Erythroblast (primary cell): ENCODE data around the gene CLEC11A.

ENCODE experiments used
- DNase-seq, 2 experiments: peaks; one replicate each; lab custom pipeline; 2025; lab: John Stamatoyannopoulos, UW
- GATA1 ChIP-seq: IDR thresholded peaks from 2 replicates; pipeline ENCODE4 v1.6.1; 2011; ENCODE audit warnings: low read depth, mild to moderate bottlenecking, control low read depth, low read length, moderate library complexity
- POLR2A ChIP-seq: IDR thresholded peaks from 2 replicates; pipeline ENCODE4 v1.6.1; 2011; ENCODE audit warnings: mild to moderate bottlenecking, low read length

The CLEC11A gene

GRCh38 chr19:50723069-50723468 is at the start of gene CLEC11A:
TSS of gene CLEC11A (plus strand) at chr19:50723364. CDS start at chr19:50723526, 162 bp downstream.
- no peak for DNase-seq
- TF ChIP-seq POLR2A (no peak), GATA1 (no peak)

GRCh38 chr19:50676625-50677197 is 46.5 kb upstream of the CLEC11A start:
- TF ChIP-seq POLR2A (no peak), GATA1 (no peak)
- DNase-seq, result no peak

- TF ChIP-seq GATA1 (no peak), POLR2A (no peak)
- no peak for DNase-seq
Measured at GRCh38 chr19:50677636-50678035, 45.5 kb upstream of the CLEC11A start.

GRCh38 chr19:50678323-50678722 is 44.8 kb upstream of the CLEC11A start:
- no peak for TF ChIP-seq POLR2A
- TF ChIP-seq GATA1, result no peak
- DNase-seq, result no peak

GRCh38 chr19:50679177-50680125 is 43.7 kb upstream of the CLEC11A start:
- TF ChIP-seq POLR2A (no peak), GATA1 (no peak)
- DNase-seq, result peak; percentile 80 to 88

GRCh38 chr19:50686310-50687032 is 36.7 kb upstream of the CLEC11A start:
- no peak for DNase-seq
- no peak for TF ChIP-seq POLR2A
- no peak for TF ChIP-seq GATA1

- TF ChIP-seq POLR2A, result no peak
- TF ChIP-seq GATA1, result no peak
- no peak for DNase-seq
Measured at GRCh38 chr19:50688766-50689165, 34.4 kb upstream of the CLEC11A start.

GRCh38 chr19:50690439-50690838 is 32.7 kb upstream of the CLEC11A start:
- TF ChIP-seq POLR2A, result no peak
- TF ChIP-seq GATA1, result no peak

GRCh38 chr19:50693064-50693975 is 29.8 kb upstream of the CLEC11A start:
- DNase-seq, result no peak
- TF ChIP-seq POLR2A, result no peak
- TF ChIP-seq GATA1, result no peak

More at GRCh38 chr19:50690439-50690838, 32.7 kb upstream of the CLEC11A start:
- DNase-seq, result no peak

- DNase-seq, result no peak
- no peak for TF ChIP-seq POLR2A
- no peak for TF ChIP-seq GATA1
Measured at GRCh38 chr19:50694815-50695145, 28.4 kb upstream of the CLEC11A start.

- peak; percentile 29 to 43 for DNase-seq
- TF ChIP-seq POLR2A (no peak), GATA1 (no peak)
Measured at GRCh38 chr19:50695251-50696093, 27.7 kb upstream of the CLEC11A start.

GRCh38 chr19:50696094-50696483 is 27.1 kb upstream of the CLEC11A start:
- TF ChIP-seq POLR2A, result no peak
- no peak for TF ChIP-seq GATA1
- DNase-seq, result no peak
